GM03348 (cell line): ENCODE results near the gene GRIPAP1.

Experiments
- DNase-seq: peaks from one replicate; pipeline ENCODE4 v3.0.0; 2012; ENCODE audit warnings: low spot score

Gene GRIPAP1

DNA sequence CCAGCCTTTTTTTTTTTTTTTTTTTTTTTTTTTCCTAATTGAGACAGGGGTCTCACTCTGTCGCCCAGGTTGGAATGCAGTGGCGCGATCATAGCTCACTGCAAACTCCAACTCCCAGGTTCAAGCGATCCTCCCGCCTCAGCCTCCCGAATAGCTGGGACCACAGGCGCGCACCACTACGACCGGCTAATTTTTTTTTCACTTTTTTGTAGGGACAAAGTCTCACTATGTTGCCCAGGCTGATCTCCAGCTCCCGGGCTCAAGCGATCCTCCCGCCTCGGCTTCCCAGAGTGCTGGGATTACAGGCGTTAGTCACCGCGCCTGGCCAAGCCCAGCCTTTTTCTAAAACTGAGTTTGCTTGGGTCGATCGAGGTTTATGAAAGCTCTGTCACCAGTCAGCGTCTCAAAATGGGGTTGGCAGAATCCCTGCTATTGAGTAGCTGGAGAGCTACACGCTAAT is 43.4 kb downstream of the GRIPAP1 start:
- peak; percentile 36 for DNase-seq

DNA sequence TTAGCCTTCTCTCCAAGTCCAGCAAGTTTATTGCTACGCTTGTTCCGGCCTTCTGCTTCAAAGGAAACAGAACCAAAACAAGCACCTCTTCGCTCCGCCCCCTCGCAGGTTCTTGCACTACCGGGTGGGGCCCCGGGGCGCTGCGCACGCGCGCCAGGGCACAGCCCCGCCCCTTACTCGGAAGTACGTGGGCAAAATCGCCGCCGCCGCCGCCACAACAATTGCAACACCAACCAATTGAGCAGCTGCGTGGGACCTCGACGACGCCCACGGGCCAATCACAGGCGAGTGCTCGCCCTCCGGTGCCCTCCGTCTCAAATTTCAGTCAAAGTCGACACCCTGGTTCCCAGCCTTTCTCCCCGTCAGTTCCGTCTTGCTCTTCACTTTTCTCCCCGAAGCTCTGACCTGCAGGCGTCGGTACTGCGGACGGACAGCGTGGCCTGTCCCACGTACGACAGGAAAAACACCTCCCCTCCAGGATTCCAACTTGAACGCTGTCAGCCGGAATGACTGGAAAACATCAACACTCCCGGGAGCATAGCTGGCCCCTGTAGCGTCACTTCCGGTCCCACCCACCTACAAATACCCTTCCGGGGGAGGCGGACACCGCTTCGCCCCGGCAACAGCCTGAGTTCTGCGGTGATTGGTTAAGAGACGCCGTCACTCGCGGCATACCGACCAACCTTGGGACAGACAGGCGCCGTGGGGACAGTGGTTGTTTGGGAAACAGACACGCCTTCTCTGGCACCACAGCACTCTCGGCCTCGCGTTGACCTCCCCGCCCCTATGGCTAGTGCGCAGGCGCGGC is 44.0 kb downstream of the GRIPAP1 start:
- peak; percentile 95 for DNase-seq

DNA sequence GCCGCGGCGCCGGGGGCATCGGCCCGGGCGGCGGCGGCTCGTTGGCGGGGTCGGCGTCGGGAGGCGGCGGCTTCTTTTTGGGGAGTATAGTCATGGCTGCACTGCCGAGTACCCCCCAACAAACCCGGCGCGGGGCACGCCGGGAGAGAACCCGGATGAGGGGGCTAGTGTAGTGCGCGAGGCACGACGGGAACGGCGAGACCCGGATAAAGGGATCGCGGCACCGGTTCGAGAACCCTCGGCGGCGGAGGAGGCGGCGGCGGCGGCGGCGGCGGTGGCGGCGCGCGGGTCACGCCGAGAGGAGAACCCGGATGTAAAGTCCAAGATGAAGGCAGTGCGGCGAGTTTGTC is 44.6 kb downstream of the GRIPAP1 start, which contains the start of gene OTUD5:
TSS of gene OTUD5 (minus strand) at position 131 of the 350 bp plus-strand sequence. CDS start at position 94, 37 bp downstream.
- DNase-seq = peak; percentile 63

DNA sequence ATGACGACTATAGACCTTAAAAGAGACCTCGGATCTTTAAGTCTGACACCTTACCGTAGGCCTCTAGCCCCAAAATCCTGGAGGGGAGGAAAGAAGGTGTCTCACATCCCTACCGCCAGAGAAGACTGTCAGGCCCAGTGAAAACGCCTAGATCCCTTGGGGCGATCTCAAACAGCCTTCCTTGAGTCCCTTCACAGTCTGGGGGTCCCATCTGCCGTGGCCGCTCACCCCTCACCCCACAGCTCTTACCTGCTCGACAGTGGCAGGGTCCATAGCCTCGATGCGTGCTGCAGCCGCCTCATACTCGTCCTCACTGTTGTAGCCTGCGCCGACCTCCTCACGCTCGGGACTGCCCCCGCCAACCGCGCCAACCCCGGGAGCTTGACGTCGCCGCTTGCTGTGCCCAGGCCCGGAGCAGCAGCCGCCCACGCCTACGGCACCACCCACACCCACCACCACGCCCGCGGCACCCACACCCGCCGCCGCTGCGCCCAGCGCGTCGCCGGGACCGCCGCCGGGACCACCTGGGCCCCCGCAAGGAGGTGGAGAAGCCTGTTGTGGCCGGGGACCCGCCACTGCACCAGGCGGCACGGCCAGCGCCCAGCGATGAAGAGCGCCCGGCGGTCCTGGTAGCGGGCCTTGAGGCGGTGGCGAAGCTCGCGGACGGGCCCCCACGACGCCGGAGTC is 45.2 kb downstream of the GRIPAP1 start:
- peak; percentile 20 for DNase-seq

DNA sequence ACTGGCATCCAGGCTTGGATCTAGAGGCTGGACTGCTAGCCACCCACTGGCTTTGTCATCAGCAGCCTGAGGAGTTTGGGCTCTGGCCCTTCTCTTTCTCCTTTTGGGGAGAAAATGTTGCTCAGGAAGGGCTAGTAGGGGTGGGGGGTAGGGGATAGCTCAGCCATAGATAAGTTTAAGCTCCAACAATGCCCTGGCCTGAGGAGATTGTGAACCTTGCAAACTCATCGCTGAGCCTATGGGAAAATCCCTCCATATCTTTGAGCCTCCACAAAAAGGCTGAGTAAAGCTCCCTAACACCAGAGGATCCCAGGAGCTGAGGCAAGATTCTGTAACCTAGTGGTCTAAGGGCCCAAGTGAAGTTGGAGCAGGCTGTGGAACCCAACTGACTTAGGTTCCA is 53.5 kb downstream of the GRIPAP1 start:
- DNase-seq = no peak

GRCh38 chrX:48945517-48946348 is 56.3 kb downstream of the GRIPAP1 start:
- peak; percentile 65 for DNase-seq

GRCh38 chrX:48942895-48943294 is 59.2 kb downstream of the GRIPAP1 start:
- no peak for DNase-seq

- DNase-seq = no peak
Measured at GRCh38 chrX:48940404-48940955, 61.6 kb downstream of the GRIPAP1 start.

DNA sequence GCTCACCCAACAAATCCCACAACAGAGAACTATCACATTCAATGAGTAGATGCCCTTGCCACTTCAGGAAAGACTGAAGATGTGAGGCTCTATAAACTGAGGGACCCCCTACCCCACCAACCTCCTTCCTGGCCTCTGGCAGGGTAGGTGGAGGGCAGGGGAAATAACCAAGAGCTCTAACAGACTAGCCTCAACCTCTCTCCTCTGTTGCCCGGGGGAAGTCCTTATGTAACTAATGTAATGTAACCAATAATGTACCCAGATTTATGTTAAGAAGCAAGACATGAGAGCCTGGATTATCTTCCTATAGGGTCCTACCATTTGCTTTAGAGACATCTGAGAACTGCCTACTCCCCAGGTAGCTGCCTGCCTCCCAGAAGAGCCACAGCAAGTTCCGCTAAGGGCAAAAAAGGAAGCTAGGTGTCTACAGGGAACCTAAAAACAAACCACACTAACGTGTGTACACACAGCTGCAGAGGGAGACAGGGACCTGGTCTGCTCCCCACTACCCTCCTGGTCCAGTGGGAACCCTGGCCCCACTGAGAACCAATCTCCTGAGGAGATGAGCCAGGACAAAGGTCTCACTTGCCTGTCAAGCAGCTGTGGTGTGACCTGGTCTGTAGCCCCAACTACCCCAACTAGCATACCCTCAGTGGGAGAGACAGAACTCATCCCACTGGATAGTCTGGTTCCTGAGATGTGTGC is 62.4 kb downstream of the GRIPAP1 start:
- no peak for DNase-seq

GRCh38 chrX:48938721-48939425 is 63.2 kb downstream of the GRIPAP1 start:
- DNase-seq = no peak

DNA sequence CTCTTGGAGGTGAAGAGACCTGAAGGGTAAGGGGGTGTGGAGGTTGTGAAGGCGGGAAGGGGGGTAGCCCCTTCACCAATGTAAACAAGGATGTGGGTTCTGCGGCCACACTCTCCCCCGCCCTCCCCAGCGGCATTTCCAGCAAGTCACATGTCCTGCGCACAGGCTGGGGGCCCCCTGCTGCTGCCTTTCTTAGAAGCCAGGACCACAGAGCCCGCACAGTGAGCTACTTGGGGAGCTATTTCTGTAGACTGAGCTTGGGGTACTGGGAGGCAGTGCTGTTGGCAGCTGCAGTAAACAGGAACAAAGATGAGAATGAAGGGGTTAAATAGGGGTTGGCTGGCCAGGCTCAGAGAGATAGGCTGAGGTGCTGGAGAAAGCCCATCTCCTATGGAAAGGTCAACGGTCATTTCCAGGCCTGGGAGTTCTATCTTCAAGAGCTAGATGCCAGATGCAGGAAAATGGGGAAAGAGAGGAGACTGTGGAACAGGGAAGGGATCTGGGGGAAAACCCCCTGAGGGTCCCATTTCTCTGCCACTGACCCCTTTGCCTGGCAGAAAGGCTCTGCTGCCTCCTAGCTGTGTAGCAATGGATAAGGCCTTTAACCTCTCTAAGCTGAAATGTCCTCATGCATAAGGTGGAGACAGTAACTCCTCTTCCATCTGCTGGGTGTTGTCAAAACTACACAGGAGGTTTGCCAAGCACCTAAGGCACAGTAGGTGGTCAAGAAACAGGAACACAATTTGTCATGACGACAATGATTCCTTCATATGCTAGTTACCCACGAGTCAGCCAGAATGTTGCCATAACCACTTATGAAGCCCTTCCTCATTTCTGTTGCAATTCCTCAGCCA is 64.8 kb downstream of the GRIPAP1 start:
- DNase-seq = peak; percentile 19

GRCh38 chrX:48936429-48937053 is 65.5 kb downstream of the GRIPAP1 start:
- no peak for DNase-seq

DNA sequence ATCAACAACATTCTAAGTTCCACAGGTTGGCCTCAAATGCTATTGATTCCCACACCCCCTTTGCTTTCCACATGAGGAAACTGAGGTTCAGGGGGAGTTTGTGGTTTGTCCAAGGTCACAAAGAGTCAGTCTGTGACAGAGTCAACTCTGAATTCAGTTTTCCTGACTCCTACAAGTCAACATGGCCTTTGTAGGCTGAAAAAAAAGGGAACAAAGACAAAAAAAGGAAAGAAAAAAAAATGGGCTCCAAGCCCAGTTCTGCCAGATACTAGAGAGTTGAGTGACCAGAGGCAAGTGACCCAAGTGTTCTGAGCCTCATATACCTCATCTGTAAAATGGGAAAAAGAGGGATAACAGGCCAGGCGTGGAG is 66.8 kb downstream of the GRIPAP1 start:
- DNase-seq = no peak

DNA sequence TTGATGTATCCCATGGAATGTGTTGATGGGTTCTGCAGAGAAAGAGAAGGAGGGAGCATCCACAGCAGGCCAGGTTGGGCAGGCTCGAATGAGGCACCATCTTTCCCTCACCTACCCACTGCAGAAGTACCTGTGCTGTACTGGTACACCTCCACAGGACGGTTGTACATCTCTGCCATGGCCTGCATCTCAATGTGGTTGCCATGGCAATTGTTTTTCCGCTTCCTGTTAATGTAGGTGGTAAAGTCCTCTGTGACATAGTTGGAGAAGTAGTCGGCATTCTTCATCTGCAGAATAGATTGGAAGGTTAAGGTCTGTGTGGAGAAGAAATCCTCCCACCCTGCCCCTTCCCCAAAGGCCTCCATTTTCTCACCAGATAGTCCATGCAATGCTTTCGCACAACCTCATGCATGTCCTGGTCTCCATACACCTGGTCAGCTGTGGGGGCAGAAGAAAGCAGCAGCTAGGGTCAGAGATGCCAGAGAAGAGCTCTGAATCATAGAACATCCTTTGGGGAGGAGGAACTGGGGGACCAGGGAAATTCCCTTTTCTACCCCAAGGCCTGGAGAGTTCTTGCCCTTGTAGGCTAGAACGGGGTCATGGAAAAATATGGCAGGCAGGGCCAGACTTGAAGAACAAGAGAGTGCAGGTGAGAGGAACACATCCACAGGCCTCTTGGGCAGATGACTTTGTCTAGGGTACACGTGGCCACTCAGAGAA is 67.3 kb downstream of the GRIPAP1 start:
- no peak for DNase-seq

- DNase-seq = no peak
Measured at GRCh38 chrX:48933757-48934156, 68.3 kb downstream of the GRIPAP1 start.

- DNase-seq = no peak
Measured at GRCh38 chrX:48927736-48928382, 74.2 kb downstream of the GRIPAP1 start.

- DNase-seq = no peak
Measured at GRCh38 chrX:48927123-48927522, 74.9 kb downstream of the GRIPAP1 start.

DNA sequence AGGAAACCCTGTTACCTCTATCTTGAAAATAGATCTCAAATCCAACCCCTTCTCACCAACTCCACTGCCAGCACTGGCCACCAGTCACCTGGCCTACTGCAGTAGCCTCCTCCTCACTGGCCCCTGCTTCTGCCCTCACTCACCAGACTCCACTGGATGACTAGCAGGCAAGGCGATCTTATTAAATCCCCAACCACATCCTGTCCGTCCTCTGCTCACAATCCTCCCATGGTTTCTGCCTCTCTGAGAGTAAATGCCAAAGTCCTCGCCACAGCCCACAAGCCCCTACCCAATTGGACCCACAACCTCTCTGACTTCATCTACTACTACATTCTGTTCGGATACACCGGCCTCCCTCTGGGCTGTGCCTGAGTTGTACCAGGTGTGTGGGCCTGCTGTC is 77.8 kb downstream of the GRIPAP1 start:
- DNase-seq = no peak
